WTC11 (cell line): ENCODE data around the gene SERPINH1.

Experiments
- JUN ChIP-seq: sonication (generic); formaldehyde crosslinking; IDR thresholded peaks from 2 replicates; pipeline ENCODE4 v1.8.0; 2023; ENCODE audit warnings: mild to moderate bottlenecking, missing genetic modification reagents
- TF ChIP-seq, protein P1 (sequence below): fragments of 200-600 bp; IDR thresholded peaks from 2 replicates; pipeline ENCODE4 v1.8.0; 2022; ENCODE audit warnings: antibody characterized with exemption

DNA sequence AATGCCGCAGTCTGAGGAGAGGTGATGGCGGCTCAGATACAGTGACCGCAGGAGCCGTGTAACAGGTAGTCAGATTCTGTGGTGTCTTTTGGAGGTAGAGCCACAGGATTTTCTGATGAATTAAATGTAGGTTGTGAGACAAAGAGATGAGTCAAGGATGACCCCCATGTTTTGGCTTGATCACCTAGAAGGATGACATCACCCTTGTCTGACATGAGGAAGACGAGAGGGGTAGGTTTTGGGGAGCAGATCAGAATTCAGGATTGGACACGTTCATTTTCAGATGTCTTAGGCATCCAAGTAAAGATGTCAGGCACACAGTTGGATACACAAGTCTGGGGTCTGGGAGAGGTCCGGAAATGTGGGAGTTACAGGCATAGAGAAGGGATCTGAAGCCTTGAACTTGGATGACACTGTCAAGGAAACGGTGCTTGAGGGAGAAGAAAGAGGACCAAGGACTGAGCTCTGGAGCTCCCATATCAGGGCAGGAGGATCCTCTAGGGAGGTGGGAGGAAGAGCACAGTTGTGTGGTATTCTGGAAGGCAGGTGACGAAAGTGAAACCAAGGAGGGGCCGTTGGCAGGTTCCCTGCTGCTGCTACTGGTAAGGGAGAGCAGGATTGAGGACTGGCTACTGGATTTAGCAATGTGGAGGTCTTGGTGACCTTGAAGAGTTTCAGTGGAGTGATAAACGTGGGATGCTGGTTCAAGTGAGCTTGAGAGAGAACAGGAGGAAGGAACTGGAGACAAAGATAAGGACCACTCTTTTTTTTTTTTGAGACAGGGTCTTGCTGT is 23.7 kb upstream of the SERPINH1 start:
- no peak for TF ChIP-seq JUN (CRISPR knock-in tag)
- TF ChIP-seq, protein P1, sequence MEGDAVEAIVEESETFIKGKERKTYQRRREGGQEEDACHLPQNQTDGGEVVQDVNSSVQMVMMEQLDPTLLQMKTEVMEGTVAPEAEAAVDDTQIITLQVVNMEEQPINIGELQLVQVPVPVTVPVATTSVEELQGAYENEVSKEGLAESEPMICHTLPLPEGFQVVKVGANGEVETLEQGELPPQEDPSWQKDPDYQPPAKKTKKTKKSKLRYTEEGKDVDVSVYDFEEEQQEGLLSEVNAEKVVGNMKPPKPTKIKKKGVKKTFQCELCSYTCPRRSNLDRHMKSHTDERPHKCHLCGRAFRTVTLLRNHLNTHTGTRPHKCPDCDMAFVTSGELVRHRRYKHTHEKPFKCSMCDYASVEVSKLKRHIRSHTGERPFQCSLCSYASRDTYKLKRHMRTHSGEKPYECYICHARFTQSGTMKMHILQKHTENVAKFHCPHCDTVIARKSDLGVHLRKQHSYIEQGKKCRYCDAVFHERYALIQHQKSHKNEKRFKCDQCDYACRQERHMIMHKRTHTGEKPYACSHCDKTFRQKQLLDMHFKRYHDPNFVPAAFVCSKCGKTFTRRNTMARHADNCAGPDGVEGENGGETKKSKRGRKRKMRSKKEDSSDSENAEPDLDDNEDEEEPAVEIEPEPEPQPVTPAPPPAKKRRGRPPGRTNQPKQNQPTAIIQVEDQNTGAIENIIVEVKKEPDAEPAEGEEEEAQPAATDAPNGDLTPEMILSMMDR: no peak
